Endothelial cell of umbilical vein (primary cell): ENCODE results near the gene ADGRG7. TPM values are rescaled to one million over a fixed set of nuclear protein-coding genes. Genes with fewer than 3 reads are reported as not detected.

Experiments used
- BruUV-seq: library from RNA; stranded (reverse); fragments of 400-500 nt; replicated peaks from 2 replicates; lab custom pipeline; 2021; lab: Mats Ljungman, UMichigan
- CTCF ChIA-PET: fragments of 300-600, 350-600 bp; sonication (Branson Sonifier 250); formaldehyde crosslinking; loops from one replicate; lab custom pipeline; 2021; ENCODE audit warnings: antibody characterized with exemption, inconsistent platforms; lab: Charles Lee
- POLR2A ChIA-PET: fragments of 300-600, 350-600 bp; sonication (Branson Sonifier 250); formaldehyde crosslinking; loops from one replicate; lab custom pipeline; 2021; ENCODE audit warnings: antibody characterized with exemption, inconsistent platforms; lab: Charles Lee
- DNase-seq: peaks from one replicate; pipeline ENCODE4 v3.0.0-alpha.2; 2011; ENCODE audit warnings: low read depth, low spot score
- FAIRE-seq: peaks from 2 replicates; lab custom pipeline; 2011; peaks lifted over from hg19 to GRCh38; lab: Jason Lieb, UNC
- H2AFZ ChIP-seq: 2 replicates; pipeline ENCODE4 v1.6.0; 2012; ENCODE audit warnings: low read depth, low read length, control low read depth, inconsistent platforms
- H3K27ac ChIP-seq: 2 replicates; pipeline ENCODE4 v1.5.1; 2011; ENCODE audit warnings: low read depth, mild to moderate bottlenecking, control low read depth, low read length, moderate library complexity; ENCODE audit not compliant: insufficient read depth
- H3K27me3 ChIP-seq, 2 experiments: 2 replicates each; pipeline versions ENCODE4 v1.6.0 to v1.6.1; 2011; ENCODE audit warnings: low read length in 2 of 2, mixed read lengths in 1 of 2; ENCODE audit not compliant: control insufficient read depth in 2 of 2, insufficient read depth in 2 of 2
- H3K36me3 ChIP-seq, 2 experiments: 2 replicates in 1 of 2; 3 replicates in 1 of 2; pipeline ENCODE4 v1.5.1; 2011; ENCODE audit warnings: low read length in 2 of 2, mild to moderate bottlenecking in 1 of 2, moderate library complexity in 1 of 2; ENCODE audit not compliant: control insufficient read depth in 2 of 2, insufficient read depth in 2 of 2; ENCODE audit errors: extremely low read depth in 1 of 2
- H3K4me1 ChIP-seq: 3 replicates; pipeline ENCODE4 v1.5.1; 2011; ENCODE audit warnings: mild to moderate bottlenecking, low read length; ENCODE audit not compliant: control insufficient read depth, insufficient read depth; ENCODE audit errors: extremely low read depth
- H3K4me2 ChIP-seq: 2 replicates; pipeline ENCODE4 v1.6.1; 2011; ENCODE audit warnings: low read length, control low read depth, mixed read lengths; ENCODE audit not compliant: insufficient read depth
- H3K4me3 ChIP-seq, 3 experiments: fragments of 200-600 bp in 1 of 3; sonication (generic), shearing (Covaris generic) in 1 of 3; replicated peaks in 1 of 3; 2 replicates each; pipeline ENCODE4 v1.5.1; 2011 to 2016; ENCODE audit warnings: control low read depth in 3 of 3, low read length in 3 of 3, mild to moderate bottlenecking in 2 of 3, inconsistent platforms in 1 of 3, low read depth in 1 of 3, moderate library complexity in 1 of 3; ENCODE audit not compliant: insufficient read depth in 1 of 3
- H3K79me2 ChIP-seq: 2 replicates; pipeline ENCODE4 v1.6.0; 2012; ENCODE audit warnings: low read length, inconsistent platforms; ENCODE audit not compliant: control insufficient read depth, insufficient read depth
- H3K9ac ChIP-seq: replicated peaks from 2 replicates; pipeline ENCODE3; 2011; ENCODE audit warnings: low read length, control low read depth; ENCODE audit not compliant: insufficient read depth; ENCODE audit errors: extremely low read depth
- H3K9me1 ChIP-seq: replicated peaks from 3 replicates; pipeline ENCODE4 v1.6.0; 2011; ENCODE audit warnings: mild to moderate bottlenecking, low read length; ENCODE audit not compliant: control insufficient read depth, insufficient read depth; ENCODE audit errors: extremely low read depth
- H3K9me3 ChIP-seq: replicated peaks from 2 replicates; pipeline ENCODE4 v1.5.1; 2012; ENCODE audit warnings: low read length, inconsistent platforms; ENCODE audit not compliant: control insufficient read depth, insufficient read depth
- H4K20me1 ChIP-seq: replicated peaks from 2 replicates; pipeline ENCODE3; 2011; ENCODE audit warnings: mild to moderate bottlenecking, low read length; ENCODE audit not compliant: control insufficient read depth, insufficient read depth; ENCODE audit errors: extremely low read depth
- FOS ChIP-seq: IDR thresholded peaks from 2 replicates; pipeline ENCODE4 v1.6.1; 2011; ENCODE audit warnings: mild to moderate bottlenecking, low read length, moderate library complexity, borderline replicate concordance; ENCODE audit not compliant: insufficient read depth
- GATA2 ChIP-seq: IDR thresholded peaks from 2 replicates; pipeline ENCODE4 v1.7.0; 2011; ENCODE audit warnings: low read depth, mild to moderate bottlenecking, moderate library complexity, mixed read lengths, low read length; ENCODE audit not compliant: insufficient read length, insufficient read depth
- JUN ChIP-seq: IDR thresholded peaks from 2 replicates; pipeline ENCODE4 v1.6.1; 2011; ENCODE audit warnings: borderline replicate concordance, low read depth; ENCODE audit not compliant: insufficient read length, insufficient read depth
- MYC ChIP-seq: IDR thresholded peaks from one replicate; pipeline ENCODE4 v1.6.1; 2011; ENCODE audit warnings: mild to moderate bottlenecking, low read depth, low read length
- POLR2A ChIP-seq: IDR thresholded peaks from 2 replicates; pipeline ENCODE4 v1.6.1; 2012; ENCODE audit warnings: low read depth, mild to moderate bottlenecking, control low read depth, low read length
- POLR2AphosphoS5 ChIP-seq: IDR thresholded peaks from 2 replicates; pipeline ENCODE4 v1.6.1; 2012; ENCODE audit warnings: low read depth, mild to moderate bottlenecking, control low read depth, low read length, moderate library complexity; ENCODE audit not compliant: insufficient read depth
- dilution Hi-C: fragments of 300-500 bp; cut with MboI; formaldehyde crosslinking; loops from one replicate; pipeline ENCODE4 v1.15.0; 2019; ENCODE audit warnings: low sequenced_read_pairs; ENCODE audit not compliant: extremely low pct_ligation_motif_present
- intact Hi-C: fragments of 100-400 bp; cut with micrococcal nuclease; formaldehyde crosslinking; loops from one replicate; pipeline ENCODE4 v1.10.0; 2022
- polyA plus RNA-seq, 4 experiments: library from polyadenylated mRNA; depleted of rRNA in 3 of 4; stranded (reverse) in 3 of 4; unstranded in 1 of 4; fragments of >200 nt; gene quantifications; 2 replicates each; pipeline versions ENCODE4 v1.2.1 to v1.2.3, GENCODE V29; 2011 to 2012; ENCODE audit warnings: missing spikeins in 1 of 4
- total RNA-seq: library from RNA; stranded (reverse); gene quantifications from 2 replicates; pipeline ENCODE4 v1.2.3, GENCODE V29; 2021
- TF ChIP-seq, protein P1 (sequence below): IDR thresholded peaks from 2 replicates; pipeline ENCODE4 v1.6.1; 2011; ENCODE audit not compliant: insufficient read depth, insufficient read length
- TF ChIP-seq, protein P2 (sequence below), 2 donors: IDR thresholded peaks; 1 replicate in 1 of 2; 2 replicates in 1 of 2; pipeline ENCODE4 v1.5.1; 2011; ENCODE audit warnings: low read length in 2 of 2, mild to moderate bottlenecking in 2 of 2, moderate library complexity in 2 of 2, control low read depth in 1 of 2, inconsistent platforms in 1 of 2, low read depth in 1 of 2; ENCODE audit not compliant: insufficient read depth in 1 of 2; ENCODE audit errors: extremely low read depth in 1 of 2

Gene ADGRG7
- total and polyA plus RNA-seq, 2 donors (not counting 3 experiments of a cell fraction or from before 2014, with no cell fraction given), result not detected

DNA sequence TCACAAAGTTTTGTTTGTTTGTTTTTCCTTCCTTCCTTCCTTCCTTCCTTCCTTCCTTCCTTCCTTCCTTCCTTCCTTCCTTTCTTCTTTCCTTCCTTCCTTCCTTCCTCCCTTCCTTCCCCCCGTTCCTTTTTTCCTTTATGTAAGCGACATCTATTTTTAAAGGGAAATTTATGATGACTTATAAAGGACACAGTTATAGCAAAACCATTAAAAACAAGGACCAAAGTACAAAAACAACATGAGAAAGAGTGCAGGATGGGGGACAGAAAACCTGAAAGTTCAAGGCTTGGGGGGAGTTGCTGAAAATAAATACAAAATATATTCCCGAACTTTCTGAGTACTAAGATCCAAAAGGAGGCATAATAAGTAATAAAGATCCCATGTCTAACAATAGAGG, 1.8 kb downstream of the ADGRG7 start:
- H3K4me2 ChIP-seq, result no peak overlapping the region
- no TSS peak for BruUV-seq
- H3K36me3 ChIP-seq, result no peaks in the 10 kb centered on the region
- H3K27ac ChIP-seq, result no peak overlapping the region
- dilution Hi-C loops (no loop called here), intact Hi-C loops (no loop called here)
- H3K79me2 ChIP-seq, result no peaks in the 10 kb centered on the region
- no peaks in the 10 kb centered on the region for H3K9me3 ChIP-seq
- ChIA-PET POLR2A (no interaction called here), CTCF (interaction anchor here (1.0 to 1.2 kb wide), 2 partner anchors 11 to 148 kb away, joined by 4 to 5 read pairs; no protein-coding TSS in a partner anchor)
- H2AFZ ChIP-seq, result no peak overlapping the region
- FAIRE-seq, result no peak
- TF ChIP-seq JUN (no peak), MYC (no peak), FOS (no peak), GATA2 (no peak), POLR2AphosphoS5 (no peak), POLR2A (no peak)
- TF ChIP-seq, protein P1, sequence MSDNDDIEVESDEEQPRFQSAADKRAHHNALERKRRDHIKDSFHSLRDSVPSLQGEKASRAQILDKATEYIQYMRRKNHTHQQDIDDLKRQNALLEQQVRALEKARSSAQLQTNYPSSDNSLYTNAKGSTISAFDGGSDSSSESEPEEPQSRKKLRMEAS, result no peak
- TF ChIP-seq, protein P2, sequence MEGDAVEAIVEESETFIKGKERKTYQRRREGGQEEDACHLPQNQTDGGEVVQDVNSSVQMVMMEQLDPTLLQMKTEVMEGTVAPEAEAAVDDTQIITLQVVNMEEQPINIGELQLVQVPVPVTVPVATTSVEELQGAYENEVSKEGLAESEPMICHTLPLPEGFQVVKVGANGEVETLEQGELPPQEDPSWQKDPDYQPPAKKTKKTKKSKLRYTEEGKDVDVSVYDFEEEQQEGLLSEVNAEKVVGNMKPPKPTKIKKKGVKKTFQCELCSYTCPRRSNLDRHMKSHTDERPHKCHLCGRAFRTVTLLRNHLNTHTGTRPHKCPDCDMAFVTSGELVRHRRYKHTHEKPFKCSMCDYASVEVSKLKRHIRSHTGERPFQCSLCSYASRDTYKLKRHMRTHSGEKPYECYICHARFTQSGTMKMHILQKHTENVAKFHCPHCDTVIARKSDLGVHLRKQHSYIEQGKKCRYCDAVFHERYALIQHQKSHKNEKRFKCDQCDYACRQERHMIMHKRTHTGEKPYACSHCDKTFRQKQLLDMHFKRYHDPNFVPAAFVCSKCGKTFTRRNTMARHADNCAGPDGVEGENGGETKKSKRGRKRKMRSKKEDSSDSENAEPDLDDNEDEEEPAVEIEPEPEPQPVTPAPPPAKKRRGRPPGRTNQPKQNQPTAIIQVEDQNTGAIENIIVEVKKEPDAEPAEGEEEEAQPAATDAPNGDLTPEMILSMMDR (IDR thresholded peaks at IDR 0.05; ENCODE audit: extremely low read depth in 1 of 2, insufficient read depth in 1 of 2, low read depth in 1 of 2, low read length in 2 of 2), result no peak
- no peaks in the 10 kb centered on the region for H3K4me1 ChIP-seq
- H4K20me1 ChIP-seq, result no peaks in the 10 kb centered on the region
- no peak for DNase-seq
- peaks cover 10 to 17% of the 10 kb centered on the region in 2 experiments for H3K27me3 ChIP-seq
- H3K9ac ChIP-seq, result no peak overlapping the region
- no peaks in the 10 kb centered on the region for H3K9me1 ChIP-seq
- H3K4me3 ChIP-seq, result no peak overlapping the region
